ENCODE results near the gene SLC25A39. TPM values are rescaled to one million over a fixed set of nuclear protein-coding genes. Genes with fewer than 3 reads are reported as not detected.

The SLC25A39 gene
- total and polyA plus RNA-seq, 2 of the 4 experiments (the other 2 are of a cell fraction): 49.1 to 99.7 TPM

- intact Hi-C loops (cut with micrococcal nuclease): no loop called here
- dilution Hi-C loops (cut with HindIII; ENCODE audit: low sequenced_read_pairs, unreplicated experiment): no loop called here
- no peak overlapping the region for H3K18ac ChIP-seq (ENCODE audit: low read depth, low read length)
Measured at GRCh38 chr17:44355642-44356099, 31.0 kb upstream of the SLC25A39 start.

More at GRCh38 chr17:44355642-44356099, 31.0 kb upstream of the SLC25A39 start:
- ChIA-PET POLR2A (ENCODE audit: unreplicated experiment) (no interaction called here), CTCF (no interaction called here)
- no TSS peak for BruUV-seq (replicated peaks)
- Histone ChIP-seq H4K91ac (ENCODE audit: insufficient read depth, low read depth, low read length) (no peak overlapping the region), H2AK9ac (replicated peaks; ENCODE audit: low read depth, low read length, poor library complexity) (no peak overlapping the region), H3K56ac (ENCODE audit: extremely low read depth, insufficient read depth, low read length) (no peak overlapping the region), H3K4me3 (ENCODE audit: insufficient read depth, low read depth, low read length) (no peak overlapping the region), H2BK20ac (ENCODE audit: low read depth, low read length) (no peak overlapping the region), H2BK15ac (ENCODE audit: low read depth, low read length) (no peak overlapping the region), H3K27me3 (ENCODE audit: control insufficient read depth, insufficient read depth, low read length) (no peaks in the 10 kb centered on the region), H4K20me1 (ENCODE audit: insufficient read depth, low read length) (peaks cover 11% of the 10 kb centered on the region), H3K4ac (ENCODE audit: low read depth, low read length) (no peak overlapping the region), H3K36me3 (ENCODE audit: control insufficient read depth, insufficient read depth, low read length) (peaks cover 36% of the 10 kb centered on the region), H2AFZ (replicated peaks; ENCODE audit: low read length, poor library complexity) (no peak overlapping the region), H3K4me2 (ENCODE audit: low read depth, low read length) (no peak overlapping the region), H2AK5ac (ENCODE audit: low read depth, low read length) (no peak overlapping the region), H4K8ac (ENCODE audit: low read depth in 2 of 2, low read length in 2 of 2) (no peak overlapping the region), H3K9me1 (ENCODE audit: insufficient read depth, low read length) (no peaks in the 10 kb centered on the region; the same call in 1 of the 2 replicates), H3K14ac (replicated peaks; ENCODE audit: low read depth, low read length) (no peak overlapping the region), H3K23ac (ENCODE audit: low read depth, low read length) (no peak overlapping the region), H4K5ac (ENCODE audit: low read depth, low read length) (no peak overlapping the region), H3K79me1 (ENCODE audit: low read depth in 1 of 2, low read length in 2 of 2) (peaks cover 0 to 6% of the 10 kb centered on the region in 2 experiments; a peak in 1 of 4 replicates), H3K9ac (ENCODE audit: low read depth, low read length) (no peak overlapping the region), H3K9me3 (ENCODE audit: control insufficient read depth, insufficient read depth, low read length) (no peaks in the 10 kb centered on the region), H3K27ac (ENCODE audit: insufficient read depth, low read length) (no peak overlapping the region), H2BK5ac (ENCODE audit: low read depth, low read length, poor library complexity, severe bottlenecking) (no peak overlapping the region), H3K4me1 (ENCODE audit: control insufficient read depth, insufficient read depth, low read length) (peaks cover 3% of the 10 kb centered on the region), H2BK120ac (ENCODE audit: low read depth, low read length) (no peak overlapping the region)
- WGBS, 2 experiments (ENCODE audit: extremely low coverage in 2 of 2, insufficient read length in 1 of 2): 88% methylated on average over 4 of the region's 17 CpGs; no CpG with 5 or more reads in 1 of the 2 experiments
- DNase-seq: no peak
- ATAC-seq (ENCODE audit: low read depth): no peak
- in situ Hi-C loops (cut with MboI; ENCODE audit: low sequenced_read_pairs): no loop called here
- no peak for TF ChIP-seq NFE2L2 (IDR thresholded peaks at IDR 0.05; ENCODE audit: low read depth, low read length)
- no peak for TF ChIP-seq CHD1 (IDR thresholded peaks at IDR 0.05; ENCODE audit: low read depth, low read length)
- TF ChIP-seq FOS (IDR thresholded peaks at IDR 0.05; ENCODE audit: low read depth, low read length): no peak
- no peak for TF ChIP-seq POLR2A (IDR thresholded peaks at IDR 0.05; ENCODE audit: low read depth, low read length)
- no peak for TF ChIP-seq ELK1 (IDR thresholded peaks at IDR 0.05; ENCODE audit: borderline replicate concordance, low read depth, low read length)
- TF ChIP-seq BHLHE40 (IDR thresholded peaks at IDR 0.05; ENCODE audit: low read depth, low read length): no peak
- no peak for TF ChIP-seq RAD21 (IDR thresholded peaks at IDR 0.05; ENCODE audit: low read length)
- TF ChIP-seq USF2 (IDR thresholded peaks at IDR 0.05; ENCODE audit: low read depth, low read length): no peak
- TF ChIP-seq CEBPB (IDR thresholded peaks at IDR 0.05; ENCODE audit: low read depth, low read length): no peak
- TF ChIP-seq CTCF (conservative IDR thresholded peaks at IDR 0.05; ENCODE audit: low read depth, low read length): no peak
- TF ChIP-seq RFX5 (IDR thresholded peaks at IDR 0.05; ENCODE audit: low read depth, low read length): no peak
- TF ChIP-seq MAFK (IDR thresholded peaks at IDR 0.05; ENCODE audit: low read depth, low read length): no peak
- TF ChIP-seq SMC3 (IDR thresholded peaks at IDR 0.05; ENCODE audit: low read depth, low read length): no peak
- TF ChIP-seq RCOR1 (IDR thresholded peaks at IDR 0.05; ENCODE audit: insufficient replicate concordance, low read length): no peak
- no peak for TF ChIP-seq MXI1 (IDR thresholded peaks at IDR 0.05; ENCODE audit: borderline replicate concordance, low read depth, low read length)
- TF ChIP-seq MAZ (IDR thresholded peaks at IDR 0.05; ENCODE audit: borderline replicate concordance, low read depth, low read length): no peak

Measured in IMR-90 (cell line).